Caco-2 (cell line): ENCODE results near the gene FBXO33. TPM values are rescaled to one million over a fixed set of nuclear protein-coding genes. Genes with fewer than 3 reads are reported as not detected.
"Not testable (repeated sequence)": the region's sequence is repeated elsewhere in the genome, so short reads cannot be mapped to it uniquely, and the experiment has no call there.

ENCODE experiments used
- BruUV-seq: library from RNA; stranded (reverse); fragments of 400-500 nt; replicated peaks from 2 replicates; lab custom pipeline; 2021; lab: Mats Ljungman, UMichigan
- CTCF ChIA-PET: fragments of 300-600 bp; sonication (Branson Sonifier 250); formaldehyde crosslinking; loops from one replicate; lab custom pipeline; 2022; ENCODE audit warnings: antibody characterized with exemption; lab: Charles Lee
- POLR2A ChIA-PET: fragments of 300-600 bp; sonication (Branson Sonifier 250); formaldehyde crosslinking; loops from one replicate; lab custom pipeline; 2022; ENCODE audit warnings: antibody characterized with exemption; lab: Charles Lee
- DNase-seq, 2 experiments: peaks; one replicate each; pipeline versions ENCODE4 v3.0.0 to v3.0.0-alpha.2; 2020 to 2022
- H3K27me3 ChIP-seq: replicated peaks from 2 replicates; pipeline ENCODE4 v1.6.0; 2011; ENCODE audit warnings: low read length; ENCODE audit not compliant: control insufficient read depth, insufficient read depth
- H3K36me3 ChIP-seq: 2 replicates; pipeline ENCODE4 v1.5.1; 2011; ENCODE audit warnings: low read length; ENCODE audit not compliant: control insufficient read depth, insufficient read depth
- H3K4me1 ChIP-seq: fragments of 250-450 bp; sonication (Bioruptor Pico); 2 replicates; pipeline ENCODE4 v1.5.1; 2020; ENCODE audit warnings: mild to moderate bottlenecking
- H3K4me3 ChIP-seq: 2 replicates; pipeline ENCODE4 v1.5.1; 2011; ENCODE audit warnings: low read depth, mild to moderate bottlenecking, control low read depth, low read length
- H3K9me3 ChIP-seq: fragments of 250-450 bp; sonication (Bioruptor Pico); 2 replicates; pipeline ENCODE4 v1.5.1; 2020; ENCODE audit warnings: mild to moderate bottlenecking, moderate library complexity
- H3K27ac Mint-ChIP-seq: one replicate; pipeline ENCODE4 v1.8.0; 2022; ENCODE audit warnings: mixed read lengths; ENCODE audit not compliant: unreplicated experiment
- H3K27me3 Mint-ChIP-seq: one replicate; pipeline ENCODE4 v1.8.0; 2022; ENCODE audit warnings: mixed read lengths; ENCODE audit not compliant: insufficient read depth, unreplicated experiment
- H3K36me3 Mint-ChIP-seq: one replicate; pipeline ENCODE4 v1.8.0; 2022; ENCODE audit warnings: mild to moderate bottlenecking, mixed read lengths; ENCODE audit not compliant: insufficient read depth, unreplicated experiment
- H3K4me1 Mint-ChIP-seq: one replicate; pipeline ENCODE4 v1.8.0; 2022; ENCODE audit warnings: low read depth, mixed read lengths; ENCODE audit not compliant: unreplicated experiment
- H3K4me3 Mint-ChIP-seq: one replicate; pipeline ENCODE4 v1.8.0; 2022; ENCODE audit warnings: mild to moderate bottlenecking, moderate library complexity, mixed read lengths; ENCODE audit not compliant: unreplicated experiment
- H3K9me3 Mint-ChIP-seq: one replicate; pipeline ENCODE4 v1.8.0; 2022; ENCODE audit warnings: mixed read lengths; ENCODE audit not compliant: unreplicated experiment
- CTCF ChIP-seq, 2 experiments: fragments of 200-600 bp in 1 of 2; IDR thresholded peaks; 1 replicate in 1 of 2; 2 replicates in 1 of 2; pipeline versions ENCODE4 v1.5.1 to v1.8.0; 2011 to 2022; ENCODE audit warnings: antibody characterized with exemption in 1 of 2, control low read depth in 1 of 2, inconsistent platforms in 1 of 2, low read depth in 1 of 2, low read length in 1 of 2, mild to moderate bottlenecking in 1 of 2, moderate library complexity in 1 of 2; ENCODE audit not compliant: insufficient read depth in 1 of 2, severe bottlenecking in 1 of 2, unreplicated experiment in 1 of 2
- intact Hi-C: fragments of 100-400 bp; cut with micrococcal nuclease; formaldehyde crosslinking; loops from one replicate; pipeline ENCODE4 v1.10.0; 2022; ENCODE audit not compliant: unreplicated experiment
- total RNA-seq: library from RNA; stranded (reverse); gene quantifications from 2 replicates; pipeline ENCODE4 v1.2.3, GENCODE V29; 2022

The FBXO33 gene
- total RNA-seq, 1 experiment from 2014 or later = 6.0 TPM

DNA sequence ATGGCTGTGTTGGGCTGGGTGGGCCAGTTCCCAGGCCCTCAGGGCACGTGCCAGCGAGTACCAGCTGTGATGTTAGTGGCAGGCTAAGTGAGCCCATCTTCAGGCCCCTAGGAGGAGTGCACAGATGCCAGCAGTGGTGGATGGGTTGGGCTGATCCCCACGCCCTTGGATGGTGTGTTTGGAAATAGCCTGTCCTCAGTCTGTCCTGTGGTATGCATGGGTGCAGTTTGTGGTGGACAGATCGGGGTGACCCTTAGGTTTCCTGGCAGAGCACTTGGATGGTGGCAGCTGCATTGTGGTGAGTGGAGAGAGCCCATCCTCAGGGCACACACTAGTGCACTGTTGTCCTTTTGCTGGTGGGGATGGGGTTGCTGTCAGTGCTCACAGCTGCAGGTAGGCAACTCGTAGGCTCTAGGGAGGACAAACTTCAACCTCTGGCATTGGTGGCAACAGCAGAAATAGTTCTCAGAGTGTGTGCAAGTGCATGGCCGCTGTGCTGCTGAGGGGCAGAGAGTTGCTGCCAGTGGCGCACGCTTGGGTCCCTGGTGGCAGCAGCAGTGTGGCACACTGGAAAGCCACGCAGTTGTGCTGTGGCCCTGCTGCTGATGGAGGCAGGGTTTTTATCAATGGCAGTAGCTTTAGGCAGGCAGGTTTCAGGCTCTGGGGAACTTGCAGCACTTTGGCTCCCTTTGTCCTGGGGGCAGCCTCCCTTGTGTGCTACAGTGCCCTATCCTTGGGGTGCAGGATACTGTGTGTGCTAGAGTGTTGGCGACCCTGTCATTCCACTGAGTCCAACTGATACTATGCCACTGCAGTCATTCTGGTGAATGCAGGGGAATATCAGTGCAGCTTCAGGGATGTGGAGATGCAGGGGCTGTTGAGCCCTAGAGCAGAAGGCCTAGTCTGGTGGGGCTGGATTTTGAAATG, 65.5 kb downstream of the FBXO33 start:
- H3K9me3 Mint-ChIP-seq = no peaks in the 10 kb centered on the region
- Histone ChIP-seq H3K27me3 (no peaks in the 10 kb centered on the region), H3K4me1 (no peaks in the 10 kb centered on the region), H3K9me3 (no peaks in the 10 kb centered on the region), H3K36me3 (no peaks in the 10 kb centered on the region), H3K4me3 (no peak overlapping the region)
- ChIA-PET CTCF (interaction anchor here (1.0 kb wide), 1 partner anchor 135 kb away, joined by 3 read pairs; no protein-coding TSS in a partner anchor), POLR2A (no interaction called here)
- intact Hi-C loops = loop anchor here (5.0 kb wide), 1 partner anchor 194 kb away; the partner anchor contains the start of gene TRAPPC6B
- no TSS peak for BruUV-seq
- H3K36me3 Mint-ChIP-seq = peaks cover 6% of the 10 kb centered on the region
- peaks cover 11% of the 10 kb centered on the region for H3K4me1 Mint-ChIP-seq
- DNase-seq = no peak
- no peak for TF ChIP-seq CTCF (IDR thresholded peaks at IDR 0.05; ENCODE audit: insufficient read depth in 1 of 2, low read depth in 1 of 2, low read length in 1 of 2, severe bottlenecking in 1 of 2, unreplicated experiment in 1 of 2)
- no peak overlapping the region for H3K27ac Mint-ChIP-seq
- H3K27me3 Mint-ChIP-seq = no peaks in the 10 kb centered on the region
- no peak overlapping the region for H3K4me3 Mint-ChIP-seq

DNA sequence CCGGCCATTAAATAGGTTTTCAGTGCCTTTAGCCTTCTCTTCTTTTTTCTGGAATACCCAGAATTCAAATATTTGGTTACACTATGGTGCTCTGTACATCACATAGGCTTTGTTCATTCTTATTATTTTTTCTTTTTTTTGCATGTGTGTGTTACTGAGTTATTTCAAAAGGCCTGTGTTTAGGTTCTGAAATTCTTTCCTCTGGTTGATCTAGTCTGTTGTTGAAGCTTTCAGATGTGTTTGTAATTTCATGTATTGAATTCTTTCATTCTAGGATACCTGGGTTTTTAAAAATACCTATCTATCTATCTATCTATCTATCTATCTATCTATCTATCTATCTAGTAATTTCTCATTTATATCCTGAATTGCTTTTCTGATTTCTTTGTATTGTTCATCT, 66.9 kb downstream of the FBXO33 start:
- H3K27me3 Mint-ChIP-seq = no peaks in the 10 kb centered on the region
- Histone ChIP-seq H3K36me3 (no peaks in the 10 kb centered on the region), H3K27me3 (no peaks in the 10 kb centered on the region), H3K4me3 (no peak overlapping the region), H3K4me1 (no peaks in the 10 kb centered on the region), H3K9me3 (no peaks in the 10 kb centered on the region)
- H3K4me1 Mint-ChIP-seq = peaks cover 11% of the 10 kb centered on the region
- DNase-seq = no peak
- CTCF ChIA-PET = no interaction called here
- H3K9me3 Mint-ChIP-seq = no peaks in the 10 kb centered on the region
- no peak overlapping the region for H3K4me3 Mint-ChIP-seq
- intact Hi-C loops = loop anchor here (5.0 kb wide), 1 partner anchor 193 kb away; the partner anchor contains the start of gene TRAPPC6B
- no TSS peak for BruUV-seq
- POLR2A ChIA-PET = no interaction called here
- peaks cover 6% of the 10 kb centered on the region for H3K36me3 Mint-ChIP-seq
- H3K27ac Mint-ChIP-seq = no peak overlapping the region
- no peak for TF ChIP-seq CTCF (IDR thresholded peaks at IDR 0.05; ENCODE audit: insufficient read depth in 1 of 2, low read depth in 1 of 2, low read length in 1 of 2, severe bottlenecking in 1 of 2, unreplicated experiment in 1 of 2)

- ChIA-PET CTCF (no interaction called here), POLR2A (no interaction called here)
- intact Hi-C loops = no loop called here
- no peak for TF ChIP-seq CTCF (IDR thresholded peaks at IDR 0.05; ENCODE audit: insufficient read depth in 1 of 2, low read depth in 1 of 2, low read length in 1 of 2, severe bottlenecking in 1 of 2, unreplicated experiment in 1 of 2)
- no peak overlapping the region for H3K4me3 Mint-ChIP-seq
- no peaks in the 10 kb centered on the region for H3K27me3 Mint-ChIP-seq
- H3K36me3 Mint-ChIP-seq = peaks cover 6% of the 10 kb centered on the region
- H3K27ac Mint-ChIP-seq = no peak overlapping the region
- no peaks in the 10 kb centered on the region for H3K36me3 ChIP-seq
- H3K4me1 Mint-ChIP-seq = peaks cover 11% of the 10 kb centered on the region
- no peaks in the 10 kb centered on the region for H3K27me3 ChIP-seq
- DNase-seq = no peak
- H3K4me3 ChIP-seq = no peak overlapping the region
- no peaks in the 10 kb centered on the region for H3K9me3 ChIP-seq
- no peaks in the 10 kb centered on the region for H3K4me1 ChIP-seq
- H3K9me3 Mint-ChIP-seq = no peaks in the 10 kb centered on the region
- BruUV-seq = no TSS peak
These were observed 67.7 kb downstream of the FBXO33 start for GRCh38 chr14:39364509-39364908.

DNA sequence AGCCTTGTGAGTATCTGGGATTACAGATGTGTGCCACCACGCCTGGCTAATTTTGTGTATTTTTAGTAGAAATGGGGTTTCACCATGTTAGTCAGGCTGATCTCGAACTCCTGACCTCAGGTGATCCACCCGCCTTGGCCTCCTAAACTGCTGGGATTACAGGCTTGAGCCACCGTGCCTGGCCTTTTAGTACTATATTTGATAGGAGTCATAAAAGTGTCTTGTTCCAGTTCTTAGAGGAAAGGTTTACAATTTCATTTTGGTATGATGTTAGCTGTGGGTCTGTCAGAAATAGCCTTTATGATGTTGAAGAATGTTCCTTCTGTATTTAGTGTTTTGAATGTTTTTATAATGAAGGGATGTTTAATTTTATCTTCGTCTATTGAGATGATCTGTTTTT, 70.7 kb downstream of the FBXO33 start:
- H3K4me1 ChIP-seq, DNase-seq, BruUV-seq, H3K27me3 Mint-ChIP-seq, H3K9me3 ChIP-seq, POLR2A ChIA-PET, H3K9me3 Mint-ChIP-seq, H3K4me3 ChIP-seq, H3K27ac Mint-ChIP-seq, H3K4me1 Mint-ChIP-seq, CTCF ChIA-PET, H3K27me3 ChIP-seq, intact Hi-C loops, H3K4me3 Mint-ChIP-seq, H3K36me3 Mint-ChIP-seq, H3K36me3 ChIP-seq: not testable (repeated sequence)
